HG03354 (cell line): ENCODE data around the gene ASPHD2.
"Not testable (repeated sequence)": the region's sequence is repeated elsewhere in the genome, so short reads cannot be mapped to it uniquely, and the experiment has no call there.

Experiments
- ATAC-seq: cut with Tn5 transposase; IDR thresholded peaks from one replicate; pipeline ENCODE4 v1.9.1; 2021; ENCODE audit warnings: mild to moderate bottlenecking; ENCODE audit not compliant: unreplicated experiment, poor library complexity, severe bottlenecking

The ASPHD2 gene

DNA sequence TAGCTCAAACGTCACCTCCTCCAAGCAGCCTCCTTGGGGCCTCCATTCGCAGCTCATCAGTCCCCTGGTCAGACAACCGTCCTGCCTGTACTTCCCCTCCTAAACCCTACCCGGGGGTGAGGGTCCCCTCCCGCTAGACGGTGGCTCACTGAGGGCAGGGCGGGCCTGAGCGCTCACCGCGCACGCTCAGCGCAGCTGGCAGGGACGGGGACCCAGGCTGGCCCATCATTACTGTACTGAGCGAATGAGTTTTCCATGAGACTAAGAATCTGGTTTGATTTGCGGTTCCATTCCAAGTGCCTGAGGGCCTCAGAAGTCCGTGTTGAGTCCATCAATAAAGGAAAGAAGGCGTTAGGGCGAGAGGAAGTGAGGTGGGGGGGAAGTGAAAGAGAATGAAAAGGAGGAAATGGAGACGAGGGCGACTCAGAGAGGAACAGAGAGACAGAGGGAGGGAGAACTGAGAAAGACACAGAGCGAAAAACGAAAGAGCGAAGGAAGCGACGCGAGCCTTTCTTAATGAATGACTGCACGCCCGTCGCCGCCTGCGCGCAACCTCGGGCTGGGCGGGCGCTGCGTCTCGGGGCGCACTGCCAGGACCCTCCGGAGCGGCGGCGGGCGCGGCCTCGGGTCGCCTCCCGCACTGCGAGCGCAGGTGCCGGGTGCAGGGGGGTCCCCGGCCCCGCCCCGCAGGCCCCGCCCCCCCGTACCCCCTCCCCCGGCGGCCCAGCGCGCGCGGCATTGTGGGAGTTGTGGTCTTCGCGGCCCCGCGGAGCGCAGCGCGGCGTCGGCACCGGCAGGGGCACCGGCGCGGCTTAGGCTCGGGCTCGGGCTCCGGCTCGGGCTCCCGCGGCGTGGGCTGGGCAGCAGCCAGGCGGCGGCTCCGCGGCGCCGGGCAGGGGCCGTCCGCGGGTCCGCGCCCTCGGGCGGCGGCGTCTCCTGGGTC lies at the start of gene ASPHD2:
Gene ASPHD2 (plus strand): TSS at position 746 of the 943 bp plus-strand sequence. CDS start 4,356 bp downstream, outside the sequence.
- ATAC-seq, result peak; percentile 79

DNA sequence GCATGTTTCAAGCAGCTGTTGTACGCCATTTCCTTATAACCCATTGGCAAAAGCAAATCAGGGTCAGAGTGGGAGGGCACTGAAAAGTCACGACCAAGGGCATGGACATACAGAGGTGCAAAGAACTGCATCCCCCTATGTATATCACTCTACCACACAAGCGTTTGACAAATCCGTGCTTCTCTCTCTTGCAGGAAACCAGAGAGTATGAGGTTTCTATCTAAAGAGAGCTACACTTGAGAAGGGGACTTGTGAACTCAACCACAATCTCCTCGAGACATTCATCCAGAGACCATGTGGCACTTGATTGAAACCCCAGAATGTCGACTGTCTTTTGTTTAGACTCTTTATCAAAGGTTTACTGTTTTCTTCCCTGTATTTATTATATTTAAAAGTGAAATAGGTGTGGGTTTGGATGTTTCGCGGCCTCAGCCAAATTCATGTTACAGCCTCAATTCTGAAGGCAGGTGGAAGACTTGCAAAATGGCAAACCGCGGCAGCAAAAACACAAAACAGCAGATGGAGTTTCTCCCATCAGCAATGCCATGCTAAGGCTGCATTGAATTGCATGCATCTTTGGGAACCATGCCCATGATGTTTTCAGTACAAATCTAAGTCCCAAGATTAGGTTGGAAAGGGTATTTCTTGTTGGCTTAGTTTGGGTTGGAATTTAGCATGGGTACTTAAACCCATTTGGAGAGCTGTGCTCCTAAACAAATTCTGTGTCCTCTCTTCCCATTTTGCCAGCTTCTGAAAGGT lies 48.8 kb upstream of the ASPHD2 start:
- ATAC-seq, result no peak

GRCh38 chr22:26382782-26383181 lies 46.3 kb upstream of the ASPHD2 start:
- ATAC-seq, result no peak

DNA sequence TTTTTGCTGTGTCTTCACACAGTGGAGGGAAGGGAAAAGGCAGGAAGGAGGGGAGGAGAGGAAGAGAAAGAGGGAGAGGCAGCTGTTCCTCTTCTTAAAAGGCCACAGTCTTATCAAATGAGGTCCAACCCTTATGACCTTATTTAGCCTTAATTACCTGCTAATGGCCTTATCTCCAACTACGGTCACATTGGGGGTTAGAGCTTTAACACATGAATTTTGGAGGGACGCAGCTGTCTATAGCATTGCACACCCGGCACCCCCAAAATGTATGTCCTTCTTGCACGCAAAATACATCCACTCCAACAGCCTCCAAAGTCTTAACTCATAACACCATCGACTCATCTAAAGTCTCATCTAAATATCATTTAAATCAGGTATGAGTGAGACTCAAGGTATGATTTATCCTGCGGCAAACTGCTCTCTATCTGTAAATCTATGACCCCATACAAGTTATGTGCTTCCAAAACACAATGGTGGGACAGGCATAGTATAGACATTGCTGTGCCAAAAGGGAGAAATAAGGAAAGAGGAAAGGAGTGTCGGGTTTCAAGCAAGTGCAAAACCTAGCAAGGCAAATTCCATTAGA lies 45.0 kb upstream of the ASPHD2 start:
- no peak for ATAC-seq

DNA sequence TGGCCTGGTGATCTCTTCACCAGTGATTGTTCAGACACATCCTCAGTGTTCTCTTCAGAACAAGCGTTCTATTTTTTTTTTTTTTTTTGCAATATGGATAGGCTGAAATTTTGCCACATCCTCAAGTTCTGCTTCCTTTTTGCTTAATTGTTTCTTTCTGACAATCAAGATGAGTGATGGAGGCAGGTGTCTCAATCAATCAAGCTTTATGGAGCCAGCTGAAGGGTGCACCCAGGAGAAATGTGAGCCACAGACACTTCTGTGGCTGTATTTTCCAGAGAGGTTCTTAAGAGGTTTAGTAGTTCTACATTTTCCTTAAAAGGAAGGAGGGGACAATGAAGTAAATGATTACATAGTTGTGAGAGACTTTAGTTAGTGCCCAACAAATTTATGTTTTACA lies 43.9 kb upstream of the ASPHD2 start:
- no peak for ATAC-seq

GRCh38 chr22:26389125-26389524 lies 39.9 kb upstream of the ASPHD2 start:
- ATAC-seq, result no peak

- ATAC-seq, result no peak
Observed at GRCh38 chr22:26391091-26391490, 38.0 kb upstream of the ASPHD2 start.

DNA sequence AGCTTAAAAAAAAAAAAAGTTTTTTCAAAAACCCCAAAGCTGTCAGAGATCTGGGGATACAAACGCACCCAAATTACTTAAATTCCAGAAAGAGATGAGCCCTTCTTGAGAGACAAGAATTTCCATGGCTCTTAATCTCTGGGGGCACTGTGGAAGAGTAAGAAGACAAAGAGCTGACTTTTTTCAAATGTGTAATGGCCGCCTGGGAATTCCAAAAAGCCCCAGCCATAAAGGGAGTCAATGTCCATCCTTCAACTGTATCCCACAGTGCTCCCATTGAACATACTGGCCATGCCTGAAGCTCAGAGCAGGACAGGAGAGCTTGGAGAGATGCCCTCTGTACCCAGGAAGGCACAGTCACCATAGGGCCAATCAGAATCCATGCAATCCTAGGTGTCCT lies 37.4 kb upstream of the ASPHD2 start:
- no peak for ATAC-seq

- ATAC-seq, result no peak
Observed at GRCh38 chr22:26393929-26394328, 35.1 kb upstream of the ASPHD2 start.

DNA sequence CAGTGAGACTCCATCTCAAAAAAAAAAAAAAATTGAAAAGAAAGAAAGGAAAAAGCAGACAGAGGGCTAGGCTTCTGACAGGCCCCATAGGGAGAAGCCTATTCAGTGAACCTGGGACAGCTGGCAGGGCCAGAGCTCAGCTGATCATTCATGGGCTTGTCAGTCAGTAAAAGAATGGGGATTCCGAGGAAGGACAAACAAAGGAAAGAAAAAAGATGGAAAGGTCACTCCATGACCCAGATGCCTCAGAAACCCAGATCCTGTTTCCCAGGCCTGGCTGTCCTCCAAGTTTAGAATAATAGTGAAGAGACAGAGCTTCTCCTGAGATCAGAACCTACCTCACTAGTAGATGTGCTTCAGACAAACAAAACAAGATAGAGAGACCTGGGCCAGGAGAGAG lies 34.3 kb upstream of the ASPHD2 start:
- no peak for ATAC-seq

- ATAC-seq, result no peak
Observed at GRCh38 chr22:26395926-26396325, 33.1 kb upstream of the ASPHD2 start.

GRCh38 chr22:26398741-26399153 lies 30.3 kb upstream of the ASPHD2 start:
- ATAC-seq, result no peak

GRCh38 chr22:26399289-26399688 lies 29.8 kb upstream of the ASPHD2 start:
- ATAC-seq, result no peak

GRCh38 chr22:26401726-26402125 lies 27.3 kb upstream of the ASPHD2 start:
- no peak for ATAC-seq

GRCh38 chr22:26404851-26405421 lies 24.1 kb upstream of the ASPHD2 start:
- ATAC-seq, result no peak

DNA sequence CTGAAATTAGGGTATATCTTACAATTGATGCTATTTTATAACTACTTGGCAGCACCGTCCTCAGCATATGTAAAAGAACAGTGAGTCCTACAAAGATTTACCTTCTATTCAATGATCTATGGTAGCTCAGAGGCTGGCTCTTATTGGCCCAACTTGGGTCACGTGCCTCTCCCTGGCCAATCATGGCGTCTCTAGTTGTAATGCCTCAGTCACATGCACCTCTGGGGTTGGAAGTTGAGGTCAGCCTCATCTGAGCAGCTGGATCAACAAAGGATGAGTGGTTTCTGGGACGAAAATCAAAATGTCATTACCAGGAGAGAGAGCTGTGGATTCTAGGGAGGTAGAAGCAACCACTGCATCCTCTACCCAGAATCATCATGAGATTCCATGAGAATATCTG lies 22.9 kb upstream of the ASPHD2 start:
- no peak for ATAC-seq

DNA sequence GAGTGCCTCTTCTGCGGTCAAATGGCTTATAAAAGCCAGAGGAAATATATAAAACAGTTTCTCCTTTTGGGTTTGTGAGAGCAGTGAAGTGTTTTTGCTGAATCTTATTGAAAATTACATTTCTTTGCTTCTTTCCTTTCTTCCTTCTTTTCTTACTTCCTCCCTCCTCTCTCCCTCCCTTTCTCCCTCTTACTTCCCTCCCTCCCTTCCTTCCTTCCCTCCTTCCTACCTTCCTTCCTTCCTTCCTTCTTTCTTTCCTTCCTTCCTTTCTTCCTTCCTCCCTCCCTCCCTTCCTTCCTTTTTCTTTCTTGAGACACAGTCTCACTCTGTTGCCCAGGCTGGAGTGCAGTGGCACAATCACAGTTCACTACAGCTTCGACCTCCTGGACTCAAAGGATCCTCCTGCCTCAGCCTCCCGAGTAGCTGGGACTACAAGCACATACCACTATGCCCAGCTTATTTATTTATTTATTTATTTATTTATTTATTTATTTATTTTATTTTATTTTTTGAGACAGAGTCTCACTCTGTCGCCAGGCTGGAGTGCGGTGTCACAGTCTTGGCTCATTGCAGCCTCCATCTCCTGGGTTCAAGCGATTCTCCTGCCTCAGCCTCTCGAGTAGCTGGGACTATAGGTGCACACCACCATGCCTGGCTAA lies 20.4 kb upstream of the ASPHD2 start:
- ATAC-seq, result not testable (repeated sequence)

DNA sequence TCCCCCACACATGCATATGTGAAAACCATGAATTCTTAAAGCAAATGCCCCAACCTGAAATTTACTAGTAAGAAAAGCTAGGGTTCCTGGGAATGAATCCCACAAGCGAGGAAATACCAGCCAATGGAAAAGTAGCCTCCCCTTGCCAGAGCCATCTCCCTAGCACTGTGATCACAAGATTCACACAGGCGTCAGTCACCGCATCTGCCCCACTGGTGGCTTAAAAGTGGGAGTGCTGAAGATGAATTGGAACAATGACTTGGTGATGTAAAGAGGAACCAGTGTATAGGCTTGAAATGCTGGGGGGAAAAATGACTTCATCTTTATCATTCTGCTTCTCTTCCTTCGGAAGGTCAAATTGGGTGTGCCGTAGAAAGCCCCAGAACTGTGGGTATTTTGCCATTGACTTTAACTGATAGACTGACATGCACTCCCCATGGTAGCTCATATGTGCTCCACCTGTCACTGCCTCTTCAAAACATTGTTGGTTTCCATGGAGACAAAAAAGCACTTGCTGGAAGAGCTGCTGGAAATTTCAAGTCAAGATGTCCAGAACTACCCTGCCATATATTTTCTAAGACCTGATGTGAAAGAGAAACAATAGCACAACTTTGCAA lies 19.2 kb upstream of the ASPHD2 start:
- ATAC-seq, result no peak

- ATAC-seq, result no peak
Observed at GRCh38 chr22:26410386-26410785, 18.7 kb upstream of the ASPHD2 start.
